Upper lobe of left lung (tissue), 4 donors: ENCODE measurements around the gene KRTAP10-11.

Experiments used
- POLR2A ChIP-seq, 4 donors: fragments of 450-650 bp; IDR thresholded peaks; one replicate each; pipeline ENCODE4 v1.5.1; 2016 to 2017; ENCODE audit warnings: antibody characterized with exemption in 4 of 4, mild to moderate bottlenecking in 2 of 4
- POLR2AphosphoS5 ChIP-seq, 2 donors: sonication (generic); formaldehyde crosslinking; IDR thresholded peaks; one replicate each; pipeline ENCODE4 v1.5.1; 2017; ENCODE audit warnings: antibody characterized with exemption in 2 of 2

DNA sequence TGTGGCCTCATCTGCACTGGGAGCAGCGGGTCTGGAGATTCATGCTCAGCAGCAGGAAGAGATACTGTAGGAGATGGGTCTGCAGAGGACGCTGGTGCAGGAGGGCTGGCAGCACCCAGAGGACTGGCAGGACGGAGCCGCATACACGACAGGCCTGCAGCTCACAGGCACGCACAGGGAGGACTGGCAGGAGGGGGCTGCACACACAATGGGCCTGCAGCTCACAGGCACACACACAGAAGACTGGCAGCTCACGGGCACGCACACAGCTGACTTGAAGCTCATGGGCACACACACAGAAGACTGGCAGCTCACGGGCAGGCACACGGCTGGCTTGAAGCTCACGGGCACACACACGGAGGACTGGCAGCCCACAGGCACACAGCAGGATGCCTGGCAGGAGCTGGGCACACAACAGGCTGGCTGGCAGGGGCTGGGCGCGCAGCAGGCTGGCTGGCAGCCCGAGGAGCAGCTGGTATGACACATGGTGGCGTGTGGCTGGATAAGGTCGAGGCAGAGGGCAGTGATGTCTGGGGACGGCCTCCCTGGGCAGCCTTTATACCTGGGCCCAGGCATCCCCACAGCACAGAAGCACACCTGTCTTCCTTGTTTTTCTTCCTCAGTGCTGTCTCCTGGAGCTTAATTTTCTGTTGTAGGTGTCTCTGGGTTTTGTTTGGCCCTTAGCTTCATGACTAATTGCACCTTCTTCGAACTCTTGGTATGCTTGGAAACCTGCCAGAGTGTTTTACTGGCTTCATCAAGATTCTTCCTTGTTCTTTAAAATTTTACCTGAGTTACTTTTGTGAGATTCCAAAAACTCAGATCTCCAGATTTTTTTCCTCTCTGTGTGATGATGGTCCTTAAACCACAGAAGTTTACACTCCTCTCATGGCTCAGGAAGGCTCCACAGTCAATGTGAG, 20.4 kb downstream of the KRTAP10-11 start, which contains the start of gene KRTAP12-2:
- no peak for TF ChIP-seq POLR2AphosphoS5 (IDR thresholded peaks at IDR 0.05)
- TF ChIP-seq POLR2A (IDR thresholded peaks at IDR 0.05), result no peak
